Stimulated activated naive CD8-positive, alpha-beta T cell treated with anti-CD3 and anti-CD28 coated beads, Interleukin-15, amount 100 ng/mL, for 72 hours (primary cell): ENCODE data around the gene SPTLC1.
"Not testable (repeated sequence)": the region's sequence is repeated elsewhere in the genome, so short reads cannot be mapped to it uniquely, and the experiment has no call there.

Experiments used
- ATAC-seq: fragments of 150-1000 bp; cut with Tn5 transposase; 2 replicates; pipeline ENCODE4 v1.10.0; 2021; ENCODE audit warnings: mild to moderate bottlenecking, moderate library complexity
- DNase-seq, 2 donors: peaks; one replicate each; pipeline ENCODE4 v3.0.0; 2021 to 2022
- H3K27ac Mint-ChIP-seq, 2 donors: one replicate each; pipeline ENCODE4 v1.8.0; 2022; ENCODE audit warnings: mild to moderate bottlenecking in 2 of 2, mixed read lengths in 2 of 2, moderate library complexity in 2 of 2
- H3K27me3 Mint-ChIP-seq: one replicate; pipeline ENCODE4 v1.8.0; 2022; ENCODE audit warnings: mixed read lengths
- H3K4me1 Mint-ChIP-seq: one replicate; pipeline ENCODE4 v1.8.0; 2022; ENCODE audit warnings: mild to moderate bottlenecking, mixed read lengths
- H3K4me3 Mint-ChIP-seq, 2 donors: one replicate each; pipeline ENCODE4 v1.8.0; 2022; ENCODE audit warnings: mild to moderate bottlenecking in 2 of 2, mixed read lengths in 2 of 2, moderate library complexity in 1 of 2
- H3K9me3 Mint-ChIP-seq, 2 donors: one replicate each; pipeline ENCODE4 v1.8.0; 2022; ENCODE audit warnings: mixed read lengths in 2 of 2

Gene SPTLC1

DNA sequence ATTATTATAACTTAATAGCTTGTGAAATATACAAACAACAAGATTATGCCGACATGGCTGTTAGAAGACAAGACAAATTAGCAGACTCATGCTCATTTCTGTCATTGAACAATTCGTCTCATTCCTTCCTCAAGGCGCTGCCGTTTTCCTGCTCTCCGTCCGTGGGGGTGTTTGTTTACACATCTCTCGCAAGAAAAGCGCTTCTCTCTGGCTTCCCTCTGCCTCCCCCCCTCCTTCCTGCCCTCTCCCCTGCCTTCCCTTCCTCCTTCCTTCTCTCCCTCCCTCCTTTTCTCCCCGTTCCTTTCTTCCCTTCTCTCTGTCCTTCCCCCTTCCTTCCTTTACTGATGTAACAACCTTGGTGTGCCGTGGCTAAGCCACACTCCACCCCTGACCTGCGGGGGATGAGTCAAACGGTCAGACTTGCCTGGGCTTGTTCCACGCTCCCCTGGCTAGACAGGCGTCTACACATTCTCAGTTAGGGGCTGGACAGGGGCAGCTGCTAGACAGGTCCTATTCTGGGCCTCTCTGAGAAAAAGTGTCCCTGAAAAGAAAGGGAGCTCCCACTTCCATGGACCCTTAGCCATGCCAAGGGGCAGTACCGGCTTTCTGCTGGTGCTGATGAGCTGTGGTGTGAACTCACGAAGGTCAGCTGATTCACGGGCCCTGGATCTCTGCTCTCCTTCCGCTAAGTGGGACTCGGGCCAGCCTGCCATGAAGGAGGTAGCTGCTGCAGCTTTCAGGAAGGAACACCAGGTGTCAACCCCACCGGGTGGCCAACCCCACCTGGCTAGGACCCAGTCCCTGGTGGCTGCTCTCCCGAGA, 32.0 kb upstream of the SPTLC1 start:
- Mint-ChIP-seq H3K4me3 (peak overlapping the region; percentile 54 to 76), H3K9me3 (no peaks in the 10 kb centered on the region), H3K4me1 (peaks cover 8% of the 10 kb centered on the region), H3K27ac (peak overlapping the region; percentile 94 to 96), H3K27me3 (peaks cover 75% of the 10 kb centered on the region)
- peak; percentile 89 for ATAC-seq
- peak in 1 of 2 donors; percentile 55 for DNase-seq

DNA sequence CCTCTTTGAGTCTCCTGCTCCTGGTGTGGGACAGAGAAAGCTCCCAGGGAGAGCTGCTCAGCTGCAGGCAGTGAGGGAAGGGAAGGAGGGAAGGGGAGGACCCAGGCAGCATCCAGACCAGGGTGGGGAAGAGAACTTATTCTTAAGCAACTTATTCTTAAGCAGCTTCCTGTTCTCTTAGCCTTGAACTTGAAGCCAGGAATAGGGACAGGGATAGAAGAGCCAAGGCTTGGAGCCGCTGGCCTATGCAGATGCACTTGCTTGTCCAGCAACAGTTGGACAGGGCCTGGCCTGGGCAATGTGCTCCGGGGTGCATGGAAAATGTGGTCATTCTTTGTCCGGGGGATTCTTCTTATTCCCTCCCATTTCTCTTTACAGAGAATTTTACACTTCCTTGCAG, 31.4 kb upstream of the SPTLC1 start:
- H3K27me3 Mint-ChIP-seq = peaks cover 81% of the 10 kb centered on the region
- peak overlapping the region in 1 of 2 donors; percentile 94 for H3K27ac Mint-ChIP-seq
- H3K4me1 Mint-ChIP-seq = peaks cover 8% of the 10 kb centered on the region
- no peak overlapping the region for H3K4me3 Mint-ChIP-seq
- H3K9me3 Mint-ChIP-seq = no peaks in the 10 kb centered on the region
- DNase-seq = no peak
- no peak for ATAC-seq

DNA sequence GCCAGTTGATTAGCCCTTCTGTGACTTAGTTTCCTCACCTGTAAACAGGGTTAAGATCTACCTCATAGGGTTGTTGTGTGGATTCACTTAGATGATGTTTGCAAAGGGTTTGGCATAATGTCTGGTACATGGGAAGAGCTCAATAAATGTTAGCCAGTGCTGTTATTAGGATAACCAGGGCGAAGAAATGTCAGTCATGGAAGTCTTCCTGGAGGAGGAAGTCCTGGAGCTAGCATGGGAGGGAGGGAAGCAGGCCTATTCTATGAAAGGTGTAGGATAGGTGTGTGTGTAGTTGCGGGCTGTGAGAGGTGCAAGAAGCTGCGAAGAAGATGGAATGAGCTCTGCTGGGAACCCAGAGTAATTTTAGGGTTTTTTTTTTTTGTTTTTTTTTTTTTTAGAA, 30.6 kb upstream of the SPTLC1 start:
- peaks cover 89% of the 10 kb centered on the region for H3K27me3 Mint-ChIP-seq
- H3K4me1 Mint-ChIP-seq = peaks cover 13% of the 10 kb centered on the region
- H3K9me3 Mint-ChIP-seq, DNase-seq, H3K4me3 Mint-ChIP-seq, H3K27ac Mint-ChIP-seq, ATAC-seq: not testable (repeated sequence)

DNA sequence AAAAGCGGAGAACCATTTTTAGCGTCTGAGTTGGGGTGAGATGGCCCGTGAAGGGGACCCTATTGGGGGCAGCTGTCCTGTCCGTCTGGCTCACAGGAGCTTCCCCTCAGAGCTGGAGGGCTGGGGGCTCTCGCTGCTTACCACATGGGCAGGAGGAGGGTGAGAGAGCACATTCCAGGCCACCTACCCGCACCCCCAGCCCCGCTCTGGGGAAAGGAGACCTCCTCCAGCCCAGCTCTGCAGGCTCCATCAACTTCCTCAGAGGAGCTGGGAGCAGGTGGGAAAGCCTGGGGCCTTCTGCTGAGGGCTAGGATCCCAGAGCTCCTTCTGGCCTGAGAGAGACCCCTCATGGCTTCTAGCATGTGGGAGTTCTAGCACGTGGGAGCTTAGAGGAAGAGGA, 27.1 kb upstream of the SPTLC1 start:
- Mint-ChIP-seq H3K27ac (no peak overlapping the region), H3K9me3 (no peaks in the 10 kb centered on the region), H3K4me3 (no peak overlapping the region), H3K4me1 (peaks cover 21% of the 10 kb centered on the region), H3K27me3 (peaks cover 81% of the 10 kb centered on the region)
- no peak for ATAC-seq
- no peak for DNase-seq

DNA sequence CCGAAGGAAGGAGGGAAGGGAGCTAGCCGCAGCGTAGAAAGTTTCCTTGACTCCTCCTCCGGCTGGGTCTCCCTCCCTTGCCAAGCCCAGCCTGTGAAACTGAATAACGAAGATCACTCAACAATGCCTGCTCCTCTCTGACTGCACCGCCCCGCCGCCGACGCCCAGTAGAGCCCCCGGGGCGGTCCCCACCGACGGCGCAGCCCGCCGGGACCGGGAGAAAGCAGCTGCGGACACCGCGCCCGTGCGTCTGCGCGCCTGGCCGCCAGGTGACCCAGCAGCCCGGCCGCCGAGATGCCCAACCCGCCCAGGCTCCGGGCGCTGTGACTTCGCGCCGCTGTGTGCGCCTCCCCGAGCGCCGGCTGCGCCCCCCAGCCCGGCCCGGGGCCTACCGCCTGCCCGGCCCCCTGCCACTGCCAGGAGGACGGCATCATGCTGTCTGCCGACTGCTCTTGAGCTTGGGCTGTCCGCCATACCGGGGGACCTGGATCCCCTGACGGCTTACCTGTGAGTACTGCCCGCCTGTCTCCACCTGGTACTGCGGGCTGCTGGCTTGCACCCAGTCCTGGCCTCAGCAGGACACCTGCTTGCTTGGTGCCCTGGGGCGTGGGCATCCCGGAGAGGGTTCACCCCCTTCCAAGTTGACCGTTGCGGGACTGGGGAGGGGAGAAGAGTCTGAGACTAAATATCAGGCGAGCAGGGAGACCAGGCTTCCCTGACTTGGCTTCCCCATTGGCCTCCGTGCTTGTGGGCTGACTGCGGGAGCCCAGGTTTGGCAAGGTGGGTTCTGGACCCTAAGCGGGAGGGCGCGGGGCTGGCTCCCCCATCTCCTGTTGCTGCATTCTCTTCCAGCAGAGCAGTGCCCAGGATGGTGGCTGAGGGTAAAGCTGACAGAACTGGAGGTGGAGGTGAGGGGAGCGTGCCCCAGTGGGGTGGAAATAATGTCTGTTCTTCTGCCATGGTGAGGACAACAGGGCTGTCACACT, 26.2 kb upstream of the SPTLC1 start:
- peak; percentile 54 for ATAC-seq
- peak in 1 of 2 donors; percentile 34 for DNase-seq

DNA sequence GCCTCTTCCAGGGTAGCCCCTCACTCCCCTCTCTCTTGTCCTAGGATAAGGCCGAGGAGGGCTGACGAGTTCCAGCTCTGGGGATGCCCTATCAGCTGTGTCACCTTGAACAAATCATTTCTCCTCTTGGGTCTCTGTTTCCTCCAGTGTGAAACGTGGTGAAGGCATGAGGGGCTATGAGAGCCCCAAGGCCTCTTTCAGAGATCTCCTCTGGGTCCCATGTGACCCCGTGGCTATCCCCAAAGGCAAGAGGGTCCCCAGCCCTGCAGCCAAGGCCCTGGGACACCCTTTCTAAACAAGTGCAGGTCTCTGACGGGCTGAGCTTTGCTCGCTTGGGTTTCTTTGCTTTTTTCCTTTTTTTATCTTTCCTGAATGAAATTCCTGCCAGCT, 25.5 kb upstream of the SPTLC1 start:
- H3K27ac Mint-ChIP-seq = no peak overlapping the region
- H3K27me3 Mint-ChIP-seq = peaks cover 79% of the 10 kb centered on the region

More for the DNA sequence above, 26.2 kb upstream of the SPTLC1 start:
- H3K27ac Mint-ChIP-seq = no peak overlapping the region
- H3K27me3 Mint-ChIP-seq = peaks cover 80% of the 10 kb centered on the region
- peak overlapping the region; percentile 69 to 86 for H3K4me3 Mint-ChIP-seq
- no peaks in the 10 kb centered on the region for H3K9me3 Mint-ChIP-seq
- H3K4me1 Mint-ChIP-seq = peaks cover 16% of the 10 kb centered on the region

DNA sequence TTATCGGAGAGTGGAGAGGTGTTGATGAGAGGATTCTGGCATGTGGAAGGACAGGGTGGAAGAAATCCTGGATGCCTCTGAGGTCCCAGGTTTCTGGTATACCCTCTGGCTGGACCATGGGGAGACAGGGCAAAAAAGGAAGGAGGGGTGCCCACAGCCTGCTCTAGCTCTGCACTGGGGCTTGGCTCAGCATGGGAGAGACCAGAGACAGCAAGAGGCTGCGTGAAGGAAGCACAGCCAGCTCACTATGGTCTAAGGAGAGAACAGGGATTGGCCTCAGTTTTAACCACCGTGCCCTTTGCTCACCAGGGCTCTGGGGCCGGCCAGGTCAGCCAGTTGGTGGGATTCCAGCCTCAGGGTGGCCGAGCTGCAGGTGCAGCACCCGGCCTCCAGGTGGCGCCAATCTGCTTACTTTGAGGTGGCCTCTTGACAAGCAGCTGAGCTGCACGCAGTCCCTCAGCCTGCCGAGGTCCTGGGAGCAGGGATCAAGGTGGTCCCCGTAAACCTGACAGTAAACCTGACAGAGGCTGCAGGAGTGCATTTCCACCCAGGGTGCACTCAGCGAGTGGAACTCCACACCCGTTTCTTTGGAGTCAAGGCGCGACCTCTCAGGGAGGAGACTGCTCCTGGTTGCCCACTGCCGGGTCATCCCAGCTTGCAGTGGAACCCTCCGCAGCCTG, 25.0 kb upstream of the SPTLC1 start:
- H3K4me3 Mint-ChIP-seq = peak overlapping the region; percentile 46 to 86
- peak; percentile 73 to 77 for DNase-seq
- H3K27me3 Mint-ChIP-seq = peaks cover 73% of the 10 kb centered on the region

More for the DNA sequence above, 25.5 kb upstream of the SPTLC1 start:
- ATAC-seq (no peak), DNase-seq (no peak)
- peak overlapping the region; percentile 69 to 86 for H3K4me3 Mint-ChIP-seq
- no peaks in the 10 kb centered on the region for H3K9me3 Mint-ChIP-seq
- peaks cover 16% of the 10 kb centered on the region for H3K4me1 Mint-ChIP-seq

DNA sequence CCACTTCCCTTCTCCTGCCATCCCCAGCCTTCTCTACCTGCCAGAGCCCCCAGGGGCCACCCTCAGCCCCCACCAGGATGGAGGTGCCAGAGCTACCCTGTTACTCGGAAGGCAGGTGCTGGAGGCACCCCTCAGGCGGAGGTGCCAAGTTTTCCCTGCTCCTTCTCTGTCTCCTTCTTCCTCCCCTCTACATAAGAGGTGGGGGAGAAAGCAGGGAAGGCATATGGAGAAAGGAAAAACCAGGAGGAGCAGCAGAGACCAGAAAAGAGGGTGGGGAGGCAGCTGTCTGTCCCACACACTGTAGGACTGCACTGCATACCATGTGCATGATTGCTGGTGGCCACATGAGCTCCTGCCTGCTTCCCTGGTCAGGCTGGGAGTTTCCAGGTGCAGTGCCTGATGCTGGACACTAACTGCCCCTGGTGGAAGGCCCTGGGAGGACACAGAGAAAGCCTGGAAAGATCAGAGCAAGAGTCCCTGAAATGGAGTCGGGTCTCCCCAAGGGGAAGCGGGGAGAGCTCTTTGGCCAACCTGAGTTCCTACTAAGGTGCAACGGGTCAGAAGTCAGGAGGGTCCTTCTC, 23.8 kb upstream of the SPTLC1 start:
- not testable (repeated sequence) for H3K4me3 Mint-ChIP-seq, DNase-seq

More for the DNA sequence above, 25.0 kb upstream of the SPTLC1 start:
- peak; percentile 53 for ATAC-seq
- H3K9me3 Mint-ChIP-seq = no peaks in the 10 kb centered on the region
- peaks cover 16% of the 10 kb centered on the region for H3K4me1 Mint-ChIP-seq
- H3K27ac Mint-ChIP-seq = no peak overlapping the region

DNA sequence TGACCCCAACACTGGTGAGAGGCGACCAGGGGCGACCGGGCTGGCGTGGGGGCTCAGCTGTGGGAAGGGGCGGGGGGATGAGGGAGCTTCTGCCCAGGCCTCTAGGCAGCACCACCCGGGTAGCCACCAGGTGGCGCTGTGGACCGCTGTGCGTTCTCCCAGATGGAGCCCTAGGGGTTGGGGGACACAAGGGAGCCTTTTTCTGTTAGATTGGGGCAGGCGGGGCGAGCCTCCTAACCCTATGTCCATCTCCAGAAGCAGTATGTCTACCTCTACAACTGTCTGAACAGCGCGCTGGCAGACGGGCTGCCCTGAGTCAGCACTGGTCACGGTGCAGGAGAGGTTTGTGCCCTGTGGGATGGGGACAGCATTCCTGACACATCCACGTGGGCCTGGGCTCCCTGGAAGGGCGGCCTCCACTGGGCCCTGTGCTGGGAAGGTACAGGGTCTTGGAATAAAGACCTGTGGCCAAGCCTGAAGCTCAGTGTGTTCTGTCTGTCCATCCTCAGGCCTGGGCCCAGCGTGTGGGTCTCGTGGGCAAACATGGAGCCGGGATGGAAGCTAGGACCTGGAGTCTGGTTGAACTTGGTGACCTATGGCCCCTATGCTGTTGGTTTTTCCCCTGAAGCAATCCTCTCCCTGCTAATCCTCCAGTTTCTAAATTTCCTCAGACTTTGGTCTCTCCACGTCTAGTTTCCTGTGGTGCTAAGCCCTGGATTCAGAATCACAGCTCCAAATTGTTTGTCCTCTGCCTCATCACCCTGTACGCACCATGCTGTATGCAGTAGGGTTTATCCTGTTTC, 23.1 kb upstream of the SPTLC1 start:
- peak; percentile 77 to 79 for DNase-seq
- Mint-ChIP-seq H3K4me1 (peaks cover 24% of the 10 kb centered on the region), H3K4me3 (no peak overlapping the region), H3K9me3 (no peaks in the 10 kb centered on the region), H3K27ac (no peak overlapping the region), H3K27me3 (peaks cover 70% of the 10 kb centered on the region)
- ATAC-seq = peak; percentile 65

More for the DNA sequence above, 23.8 kb upstream of the SPTLC1 start:
- not testable (repeated sequence) for H3K9me3 Mint-ChIP-seq, H3K27ac Mint-ChIP-seq, ATAC-seq
- H3K27me3 Mint-ChIP-seq = peaks cover 70% of the 10 kb centered on the region
- H3K4me1 Mint-ChIP-seq = peaks cover 19% of the 10 kb centered on the region

DNA sequence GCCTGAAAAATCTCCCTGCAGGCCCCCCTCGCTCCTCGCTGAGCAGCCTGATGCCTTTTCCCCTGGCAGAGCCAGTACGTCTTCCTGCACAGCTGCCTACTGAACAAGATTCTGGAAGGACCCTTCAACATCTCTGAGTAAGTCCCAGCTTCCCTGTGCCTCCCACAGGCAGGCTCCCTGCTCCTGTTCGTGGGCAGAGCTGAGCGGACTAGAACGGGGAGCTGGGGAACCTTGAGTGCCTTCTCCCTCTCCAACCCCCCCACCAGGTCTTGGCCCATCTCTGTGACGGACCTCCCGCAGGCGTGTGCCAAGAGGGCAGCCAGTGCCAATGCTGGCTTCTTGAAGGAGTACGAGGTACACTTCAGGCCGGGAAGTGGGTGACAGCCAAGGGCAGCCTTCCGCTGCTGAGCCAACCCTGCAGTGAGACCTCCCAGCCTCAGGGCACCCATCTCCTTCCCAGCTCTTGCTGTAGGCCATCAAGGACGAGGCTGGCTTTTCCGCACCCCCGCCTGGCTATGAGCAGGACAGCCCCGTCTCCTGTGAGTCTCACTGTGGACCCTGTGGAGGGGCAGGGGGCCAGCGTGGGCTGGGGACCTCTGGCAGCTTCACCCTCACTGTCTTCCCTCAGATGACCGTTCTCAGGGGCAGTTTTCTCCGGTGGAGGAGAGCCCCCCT, 21.1 kb upstream of the SPTLC1 start:
- ATAC-seq (no peak), DNase-seq (no peak)
- peaks cover 0 to 5% of the 10 kb centered on the region in 2 donors for H3K9me3 Mint-ChIP-seq
- H3K4me3 Mint-ChIP-seq = no peak overlapping the region
- H3K27ac Mint-ChIP-seq = no peak overlapping the region
- H3K27me3 Mint-ChIP-seq = peaks cover 63% of the 10 kb centered on the region
- H3K4me1 Mint-ChIP-seq = peaks cover 24% of the 10 kb centered on the region

DNA sequence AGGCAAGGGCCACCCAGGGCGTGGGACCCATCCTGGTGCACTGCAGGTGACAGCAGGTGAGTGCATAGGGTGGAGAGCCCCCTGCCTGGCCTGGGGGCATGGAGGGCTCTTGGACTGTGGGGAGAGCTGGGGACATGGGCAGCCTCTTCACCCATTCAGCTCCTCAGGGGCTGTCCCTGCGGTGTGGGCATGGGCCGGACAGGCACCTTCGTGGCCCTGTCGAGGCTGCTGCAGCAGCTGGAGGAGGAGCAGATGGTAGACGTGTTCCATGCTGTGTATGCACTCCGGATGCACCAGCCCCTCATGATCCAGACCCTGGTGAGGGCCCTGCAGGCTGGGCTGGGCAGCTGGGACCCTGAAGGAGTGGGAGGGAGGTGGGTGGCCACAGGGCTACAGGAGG, 20.4 kb upstream of the SPTLC1 start:
- Mint-ChIP-seq H3K4me3 (no peak overlapping the region), H3K27me3 (peaks cover 63% of the 10 kb centered on the region), H3K4me1 (peaks cover 17% of the 10 kb centered on the region), H3K9me3 (peaks cover 0 to 11% of the 10 kb centered on the region in 2 donors), H3K27ac (no peak overlapping the region)
- DNase-seq = no peak
- no peak for ATAC-seq

DNA sequence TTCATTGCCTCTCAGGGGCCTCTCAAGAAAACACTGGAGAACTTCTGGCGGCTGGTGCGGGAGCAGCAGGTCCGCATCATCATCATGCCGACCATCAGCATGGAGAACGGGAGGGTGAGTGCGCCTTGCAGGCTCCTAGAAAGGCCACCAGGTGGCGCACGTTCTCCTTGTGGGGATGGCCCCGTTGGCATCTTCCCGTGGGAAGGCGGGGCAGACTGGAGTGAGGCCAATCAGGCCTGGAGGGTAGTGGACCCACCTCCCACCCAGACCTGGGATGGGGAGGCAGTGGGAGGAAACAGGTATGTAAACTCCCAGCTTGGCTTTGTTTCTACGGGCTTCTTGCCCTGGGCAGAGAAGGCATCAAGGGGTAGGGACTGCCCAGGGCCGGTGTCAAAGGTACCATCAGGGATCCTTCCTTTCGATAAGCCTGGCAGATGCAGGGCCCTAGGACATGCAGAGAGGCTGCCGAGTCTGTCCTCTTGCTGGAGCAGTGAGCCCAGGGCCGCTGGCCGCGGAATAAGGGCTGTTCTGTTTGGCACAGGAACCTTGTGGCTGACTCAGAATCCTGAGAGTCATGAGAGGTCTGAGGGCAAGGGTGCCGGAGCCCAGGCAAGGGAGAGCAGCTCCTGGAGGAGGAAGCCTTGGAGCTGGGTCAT, 18.9 kb upstream of the SPTLC1 start:
- DNase-seq = peak; percentile 68 to 75
- H3K9me3 Mint-ChIP-seq = peaks cover 0 to 11% of the 10 kb centered on the region in 2 donors
- peak overlapping the region; percentile 47 to 59 for H3K4me3 Mint-ChIP-seq
- H3K27me3 Mint-ChIP-seq = peaks cover 49% of the 10 kb centered on the region
- H3K4me1 Mint-ChIP-seq = peaks cover 8% of the 10 kb centered on the region
- peak overlapping the region; percentile 14 to 65 for H3K27ac Mint-ChIP-seq
- ATAC-seq = peak; percentile 72

DNA sequence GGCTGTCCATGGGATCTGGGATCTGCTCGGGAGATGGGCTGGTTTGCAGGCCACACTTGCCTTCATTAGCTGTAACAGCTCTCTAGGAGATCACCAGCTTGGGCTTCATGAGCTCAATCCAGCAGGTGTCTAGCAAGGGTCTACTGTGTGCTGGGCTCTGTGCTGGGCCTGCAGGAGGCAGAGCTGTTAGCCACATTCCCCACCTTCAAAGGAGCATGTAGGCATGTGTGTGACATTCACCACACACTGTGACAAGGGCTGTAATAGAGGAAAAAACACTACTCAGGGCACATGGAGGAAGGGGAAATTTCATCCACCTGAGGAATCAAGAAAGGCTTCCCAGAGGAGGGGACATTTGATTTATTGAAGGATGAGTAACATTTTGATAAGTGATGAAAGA, 17.7 kb upstream of the SPTLC1 start:
- not testable (repeated sequence) for H3K27ac Mint-ChIP-seq

More for the DNA sequence above, 17.7 kb upstream of the SPTLC1 start:
- not testable (repeated sequence) for ATAC-seq, H3K4me3 Mint-ChIP-seq, DNase-seq, H3K4me1 Mint-ChIP-seq
- Mint-ChIP-seq H3K9me3 (peaks cover 0 to 11% of the 10 kb centered on the region in 2 donors), H3K27me3 (peaks cover 46% of the 10 kb centered on the region)
